H1 (cell line): ENCODE results near the gene ANKFN1. TPM values are rescaled to one million over a fixed set of nuclear protein-coding genes. Genes with fewer than 3 reads are reported as not detected.

ENCODE experiments used
- CTCF ChIA-PET: fragments of 300-600 bp; sonication (Branson Sonifier 250); formaldehyde crosslinking; loops from one replicate; lab custom pipeline; 2021; ENCODE audit not compliant: partially characterized antibody; lab: Charles Lee
- POLR2A ChIA-PET: fragments of 300-600 bp; sonication (Branson Sonifier 250); formaldehyde crosslinking; loops from one replicate; lab custom pipeline; 2021; ENCODE audit warnings: inconsistent platforms; ENCODE audit not compliant: partially characterized antibody; lab: Charles Lee
- DNase-seq, 2 experiments: peaks; one replicate each; pipeline versions ENCODE4 v3.0.0 to v3.0.0-alpha.2; 2010 to 2022; ENCODE audit warnings: low spot score in 2 of 2, low read depth in 1 of 2, mixed read lengths in 1 of 2
- FAIRE-seq: peaks from 2 replicates; lab custom pipeline; 2011; peaks lifted over from hg19 to GRCh38; lab: Jason Lieb, UNC
- H2AFZ ChIP-seq: 2 replicates; pipeline ENCODE4 v1.8.1; 2012; ENCODE audit warnings: low read length, inconsistent platforms
- H2AK5ac ChIP-seq: 2 replicates; pipeline ENCODE4 v1.6.1; 2013; ENCODE audit warnings: low read depth, low read length
- H2BK120ac ChIP-seq: replicated peaks from 2 replicates; pipeline ENCODE3; 2013; ENCODE audit warnings: low read depth, low read length, inconsistent platforms
- H2BK12ac ChIP-seq: 2 replicates; pipeline ENCODE4 v1.6.1; 2013; ENCODE audit warnings: low read depth, low read length
- H2BK15ac ChIP-seq: 2 replicates; pipeline ENCODE4 v1.6.1; 2013; ENCODE audit warnings: low read length
- H2BK20ac ChIP-seq: 2 replicates; pipeline ENCODE4 v1.6.1; 2013; ENCODE audit warnings: low read length
- H2BK5ac ChIP-seq: 2 replicates; pipeline ENCODE4 v1.6.1; 2013; ENCODE audit warnings: low read depth, low read length
- H3K14ac ChIP-seq: 2 replicates; pipeline ENCODE4 v1.6.1; 2013; ENCODE audit warnings: inconsistent platforms; ENCODE audit not compliant: insufficient read length
- H3K18ac ChIP-seq: 2 replicates; pipeline ENCODE4 v1.6.1; 2013; ENCODE audit warnings: low read length; ENCODE audit errors: extremely low read depth
- H3K23ac ChIP-seq: 2 replicates; pipeline ENCODE4 v1.6.1; 2013; ENCODE audit warnings: inconsistent platforms; ENCODE audit not compliant: insufficient read length
- H3K23me2 ChIP-seq: 2 replicates; pipeline ENCODE4 v1.6.1; 2013; ENCODE audit warnings: low read depth, low read length
- H3K27ac ChIP-seq: 2 replicates; pipeline ENCODE4 v1.6.1; 2011; ENCODE audit warnings: low read depth, low read length, inconsistent platforms
- H3K27me3 ChIP-seq, 4 experiments: replicated peaks in 1 of 4; 1 replicate in 1 of 4; 2 replicates in 3 of 4; pipeline versions ENCODE4 v1.6.1 to v1.8.1; 2011 to 2013; ENCODE audit warnings: low read length in 3 of 4, mild to moderate bottlenecking in 3 of 4, inconsistent platforms in 2 of 4, mixed read lengths in 2 of 4, moderate library complexity in 1 of 4; ENCODE audit not compliant: control insufficient read depth in 3 of 4, insufficient read depth in 3 of 4; ENCODE audit errors: extremely low read depth in 1 of 4
- H3K36me3 ChIP-seq, 4 experiments: 2 replicates each; pipeline versions ENCODE4 v1.6.1 to v1.8.1; 2011 to 2013; ENCODE audit warnings: mild to moderate bottlenecking in 4 of 4, low read length in 3 of 4, moderate library complexity in 2 of 4, control low read depth in 1 of 4, inconsistent platforms in 1 of 4; ENCODE audit not compliant: insufficient read depth in 4 of 4, control insufficient read depth in 2 of 4
- H3K4ac ChIP-seq: replicated peaks from 2 replicates; pipeline ENCODE3; 2013; ENCODE audit warnings: low read length, low read depth, mixed read lengths, inconsistent platforms; ENCODE audit not compliant: insufficient read length
- H3K4me1 ChIP-seq, 4 experiments: replicated peaks in 1 of 4; 1 replicate in 1 of 4; 2 replicates in 3 of 4; pipeline versions ENCODE4 v1.6.1 to v1.8.1; 2011 to 2013; ENCODE audit warnings: low read length in 3 of 4, inconsistent platforms in 2 of 4, mixed read lengths in 1 of 4; ENCODE audit not compliant: insufficient read depth in 4 of 4, control insufficient read depth in 3 of 4
- H3K4me2 ChIP-seq, 2 experiments: 2 replicates each; pipeline versions ENCODE4 v1.6.1 to v1.8.1; 2011 to 2013; ENCODE audit warnings: low read depth in 2 of 2, low read length in 2 of 2, control low read depth in 1 of 2, inconsistent platforms in 1 of 2, mild to moderate bottlenecking in 1 of 2; ENCODE audit not compliant: insufficient read depth in 1 of 2
- H3K4me3 ChIP-seq, 4 experiments: fragments of 200-600, 300-600 bp in 1 of 4; sonication (generic), shearing (Covaris generic), sonication (Bioruptor Twin) in 1 of 4; 2 replicates each; pipeline versions ENCODE4 v1.5.1 to v1.8.1; 2011 to 2016; ENCODE audit warnings: low read length in 4 of 4, low read depth in 3 of 4, control low read depth in 2 of 4, inconsistent platforms in 2 of 4, mild to moderate bottlenecking in 2 of 4, mixed read lengths in 1 of 4, moderate library complexity in 1 of 4; ENCODE audit not compliant: insufficient read depth in 2 of 4; ENCODE audit errors: extremely low read depth in 1 of 4
- H3K56ac ChIP-seq: replicated peaks from 2 replicates; pipeline ENCODE3; 2013; ENCODE audit warnings: low read depth, mild to moderate bottlenecking, mixed read lengths, low read length, inconsistent platforms; ENCODE audit not compliant: insufficient read length
- H3K79me1 ChIP-seq: 2 replicates; pipeline ENCODE4 v1.6.1; 2013; ENCODE audit warnings: low read depth, low read length, control low read depth
- H3K79me2 ChIP-seq, 2 experiments: 2 replicates each; pipeline versions ENCODE4 v1.6.1 to v1.8.1; 2012 to 2013; ENCODE audit warnings: low read length in 2 of 2, mild to moderate bottlenecking in 2 of 2, inconsistent platforms in 1 of 2; ENCODE audit not compliant: insufficient read depth in 2 of 2, control insufficient read depth in 1 of 2
- H3K9ac ChIP-seq, 4 experiments: replicated peaks in 1 of 4; 1 replicate in 1 of 4; 2 replicates in 3 of 4; pipeline versions ENCODE4 v1.6.1 to v1.8.1; 2011 to 2013; ENCODE audit warnings: low read depth in 3 of 4, low read length in 3 of 4, control low read depth in 2 of 4, mild to moderate bottlenecking in 2 of 4, moderate library complexity in 2 of 4, inconsistent platforms in 1 of 4; ENCODE audit errors: extremely low read depth in 1 of 4
- H3K9me3 ChIP-seq, 2 experiments: 2 replicates each; pipeline versions ENCODE4 v1.6.1 to v1.8.1; 2012 to 2013; ENCODE audit warnings: mild to moderate bottlenecking in 2 of 2, moderate library complexity in 2 of 2, control low read depth in 1 of 2, inconsistent platforms in 1 of 2, low read depth in 1 of 2, low read length in 1 of 2, mixed read lengths in 1 of 2; ENCODE audit not compliant: insufficient read depth in 2 of 2
- H4K20me1 ChIP-seq, 2 experiments: replicated peaks in 1 of 2; 2 replicates each; pipeline versions ENCODE3 to v1.8.1; 2011 to 2013; ENCODE audit warnings: inconsistent platforms in 2 of 2, low read length in 2 of 2, mild to moderate bottlenecking in 1 of 2; ENCODE audit not compliant: insufficient read depth in 2 of 2, control insufficient read depth in 1 of 2
- H4K5ac ChIP-seq: 2 replicates; pipeline ENCODE4 v1.6.1; 2013; ENCODE audit warnings: low read length, low read depth, mixed read lengths, inconsistent platforms; ENCODE audit not compliant: insufficient read length
- H4K8ac ChIP-seq: 2 replicates; pipeline ENCODE4 v1.8.0; 2013; ENCODE audit warnings: mild to moderate bottlenecking, moderate library complexity, low read length, inconsistent platforms; ENCODE audit not compliant: insufficient read depth; ENCODE audit errors: extremely low read depth
- H4K91ac ChIP-seq: replicated peaks from 2 replicates; pipeline ENCODE3; 2013; ENCODE audit warnings: low read length, mixed read lengths, inconsistent platforms; ENCODE audit not compliant: insufficient read length
- ASH2L ChIP-seq: fragments of 200-600, 300-600 bp; sonication (generic); IDR thresholded peaks from one replicate; pipeline ENCODE4 v1.7.1; 2017; ENCODE audit warnings: low read length
- CBX5 ChIP-seq: fragments of 300-800, 300-1000 bp; sonication (generic); IDR thresholded peaks from 2 replicates; pipeline ENCODE4 v1.7.1; 2016; ENCODE audit warnings: antibody characterized with exemption, low read length, low read depth
- CREB1 ChIP-seq: IDR thresholded peaks from 2 replicates; pipeline ENCODE4 v1.6.1; 2012; ENCODE audit warnings: inconsistent platforms
- SRF ChIP-seq: IDR thresholded peaks from 2 replicates; pipeline ENCODE4 v1.6.1; 2011; ENCODE audit warnings: mild to moderate bottlenecking, low read depth, low read length, moderate library complexity
- WGBS, 2 experiments: shearing (Covaris generic) in 1 of 2; methylation state at CpG; one replicate each; pipeline versions ENCODE4 v1.1.6 to v1.1.7; 2013 to 2015; ENCODE audit warnings: low lambda C conversion rate in 2 of 2, mixed read lengths in 2 of 2, inconsistent platforms in 1 of 2, low coverage in 1 of 2, missing lambda C conversion rate in 1 of 2; ENCODE audit not compliant: insufficient replicate concordance in 2 of 2, insufficient coverage in 1 of 2, insufficient read length in 1 of 2; ENCODE audit errors: extremely low coverage in 1 of 2, missing lambda C conversion rate in 1 of 2; 5-methylcytosine and 5-hydroxymethylcytosine counted together
- polyA plus RNA-seq, 7 experiments: library from polyadenylated mRNA; depleted of rRNA in 3 of 7; stranded (reverse) in 5 of 7; unstranded in 2 of 7; fragments of >200 nt in 5 of 7; fragments of 200-250 nt in 2 of 7; gene quantifications; 1 replicate in 5 of 7; 2 replicates in 1 of 7; 4 replicates in 1 of 7; pipeline versions ENCODE4 v1.2.1 to v1.2.3, GENCODE V29; 2011 to 2013; ENCODE audit warnings: missing spikeins in 2 of 7, mixed read lengths in 2 of 7
- total RNA-seq: library from RNA; stranded (reverse); fragmentation: NEBNext Ultra II Directional; extraction: Animal tissue kit (Norgen Biotek cat#: 25700); gene quantifications from 2 replicates; pipeline ENCODE4 v1.2.1, GENCODE V29; 2021

ANKFN1 gene
- total and polyA plus RNA-seq, 2 of the 8 experiments (the other 6 are each of a cell fraction or from before 2014, with no cell fraction given): not detected

DNA sequence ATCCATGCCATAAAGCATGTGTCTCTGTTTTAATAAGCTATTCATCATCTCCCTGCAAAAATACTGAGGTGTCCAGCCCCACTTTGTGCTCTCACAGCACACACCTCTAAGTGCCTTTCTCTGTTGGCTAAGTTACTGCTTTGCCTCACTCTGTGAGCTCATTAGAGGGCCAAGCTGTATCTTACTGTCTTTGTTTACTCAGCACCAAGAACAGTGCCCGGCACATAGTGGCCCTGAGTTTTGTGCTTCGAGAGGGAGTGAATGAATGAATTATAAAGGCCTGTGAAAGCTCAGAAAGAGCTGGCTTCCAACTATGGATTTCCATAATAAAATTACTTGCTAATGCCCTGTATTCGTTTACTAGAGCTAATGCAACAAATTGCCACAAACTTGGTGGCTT is 390.0 kb downstream of the ANKFN1 start:
- DNase-seq (no peak), FAIRE-seq (no peak)
- Histone ChIP-seq H3K4me1 (peaks cover 0 to 4% (median 2%) of the 10 kb centered on the region in 4 experiments; a peak in 4 of 7 replicates), H3K56ac (no peak overlapping the region), H3K27ac (no peak overlapping the region), H3K23me2 (no peaks in the 10 kb centered on the region), H3K79me1 (no peaks in the 10 kb centered on the region), H2BK5ac (no peak overlapping the region), H2BK12ac (no peak overlapping the region), H4K20me1 (no peaks in the 10 kb centered on the region), H4K5ac (no peak overlapping the region), H3K79me2 (no peaks in the 10 kb centered on the region), H2AK5ac (no peak overlapping the region), H3K9me3 (no peaks in the 10 kb centered on the region), H2BK15ac (no peak overlapping the region), H4K91ac (no peak overlapping the region), H3K23ac (no peak overlapping the region), H3K4ac (no peak overlapping the region), H2BK20ac (no peak overlapping the region), H3K4me3 (no peak overlapping the region), H2AFZ (no peak overlapping the region), H3K9ac (no peak overlapping the region), H3K4me2 (no peak overlapping the region), H3K27me3 (no peaks in the 10 kb centered on the region), H3K36me3 (no peaks in the 10 kb centered on the region), H3K18ac (no peak overlapping the region), H3K14ac (no peak overlapping the region), H2BK120ac (no peak overlapping the region), H4K8ac (no peak overlapping the region)
- WGBS, 2 experiments: 88% methylated on average over 3 of the region's 3 CpGs; no CpG with 5 or more reads in 1 of the 2 experiments
- POLR2A ChIA-PET: no interaction called here
- CTCF ChIA-PET: interaction anchor here (0.6 to 1.4 kb wide), 6 partner anchors 10 to 773 kb away, joined by 3 to 6 read pairs (median 4); no protein-coding TSS in a partner anchor
- TF ChIP-seq CREB1 (no peak), CBX5 (no peak), SRF (no peak), ASH2L (no peak)
